ENCODE results near the gene IL34.

IL34 gene

DNA sequence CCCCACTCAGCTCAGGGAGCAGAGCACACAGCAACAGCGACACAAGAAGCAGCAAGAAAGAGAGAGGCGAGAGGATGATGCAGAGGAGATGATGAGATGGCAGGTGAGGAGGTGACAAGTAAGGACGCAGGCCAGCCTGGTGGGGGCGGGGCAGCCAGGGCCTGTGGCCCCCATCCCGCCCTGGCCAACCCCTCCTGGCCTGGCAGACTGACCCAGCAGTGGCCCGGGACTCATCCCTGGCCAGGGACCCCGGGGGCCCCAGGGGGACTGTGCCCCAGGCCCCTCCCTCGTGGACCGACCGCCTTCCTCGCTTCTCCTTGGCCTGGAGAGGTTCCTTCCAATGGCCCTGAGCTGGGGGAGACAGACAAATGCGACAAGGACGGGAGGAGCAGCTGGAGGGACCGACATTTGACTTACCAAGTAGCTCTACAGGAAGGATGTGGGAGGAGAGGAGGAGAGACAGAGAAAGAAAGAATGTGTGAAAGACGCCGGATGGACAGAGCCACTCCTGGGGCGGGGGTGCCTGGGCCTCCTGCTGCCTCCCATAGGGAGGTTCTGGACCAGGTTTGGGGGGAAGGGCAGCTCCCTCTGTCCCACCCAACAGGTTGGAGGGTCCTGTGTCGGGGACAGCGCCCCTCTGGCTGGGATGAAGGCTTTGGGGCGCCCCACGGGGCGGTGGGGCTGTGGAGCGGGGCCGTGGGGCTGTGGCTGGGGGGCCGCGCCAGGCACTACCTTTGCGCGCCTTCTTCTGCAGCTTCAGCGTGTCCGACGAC, 32.7 kb downstream of the IL34 start:
- ATAC-seq, result no peak

DNA sequence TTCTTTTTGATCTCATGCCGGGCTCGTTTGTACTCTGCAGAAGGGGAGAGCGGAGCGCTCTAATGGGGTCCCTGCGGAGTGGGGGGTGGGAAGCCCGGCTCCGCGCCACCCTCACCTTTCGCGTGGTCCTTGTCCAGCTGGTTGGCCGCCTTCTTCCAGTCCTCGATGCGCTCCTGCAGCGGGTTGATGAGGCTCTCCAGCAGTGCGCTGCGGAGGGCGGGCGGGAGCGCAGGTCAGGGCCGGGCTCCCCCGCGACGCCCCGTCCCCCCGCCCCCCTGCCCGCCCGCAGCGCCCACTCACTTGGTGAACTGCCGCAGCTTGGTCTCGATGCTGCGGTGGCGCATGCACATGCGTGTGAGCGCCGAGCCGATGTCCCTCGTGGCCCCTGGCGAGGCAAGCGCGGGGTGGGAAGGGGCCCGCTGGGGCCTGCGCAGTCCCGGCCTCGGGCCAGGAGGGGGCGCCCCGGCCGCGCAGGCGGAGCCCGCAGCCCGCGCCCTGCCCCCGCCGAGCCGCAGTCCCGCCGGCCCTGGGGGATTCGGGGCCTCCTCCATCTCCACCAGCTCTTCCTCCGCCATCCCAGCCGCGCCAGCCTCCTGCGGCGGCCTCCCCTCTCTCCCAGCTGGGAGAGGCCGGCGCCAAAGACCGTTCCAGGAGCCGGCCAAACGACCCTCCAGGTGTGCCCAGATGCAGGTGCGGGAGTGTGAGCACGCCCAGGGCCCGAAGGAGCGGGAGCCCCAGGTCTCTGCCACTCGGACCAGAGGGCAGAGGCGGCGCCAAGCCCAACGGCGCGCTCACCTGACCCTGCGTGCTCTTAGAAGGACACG, 33.5 kb downstream of the IL34 start:
- no peak for ATAC-seq

DNA sequence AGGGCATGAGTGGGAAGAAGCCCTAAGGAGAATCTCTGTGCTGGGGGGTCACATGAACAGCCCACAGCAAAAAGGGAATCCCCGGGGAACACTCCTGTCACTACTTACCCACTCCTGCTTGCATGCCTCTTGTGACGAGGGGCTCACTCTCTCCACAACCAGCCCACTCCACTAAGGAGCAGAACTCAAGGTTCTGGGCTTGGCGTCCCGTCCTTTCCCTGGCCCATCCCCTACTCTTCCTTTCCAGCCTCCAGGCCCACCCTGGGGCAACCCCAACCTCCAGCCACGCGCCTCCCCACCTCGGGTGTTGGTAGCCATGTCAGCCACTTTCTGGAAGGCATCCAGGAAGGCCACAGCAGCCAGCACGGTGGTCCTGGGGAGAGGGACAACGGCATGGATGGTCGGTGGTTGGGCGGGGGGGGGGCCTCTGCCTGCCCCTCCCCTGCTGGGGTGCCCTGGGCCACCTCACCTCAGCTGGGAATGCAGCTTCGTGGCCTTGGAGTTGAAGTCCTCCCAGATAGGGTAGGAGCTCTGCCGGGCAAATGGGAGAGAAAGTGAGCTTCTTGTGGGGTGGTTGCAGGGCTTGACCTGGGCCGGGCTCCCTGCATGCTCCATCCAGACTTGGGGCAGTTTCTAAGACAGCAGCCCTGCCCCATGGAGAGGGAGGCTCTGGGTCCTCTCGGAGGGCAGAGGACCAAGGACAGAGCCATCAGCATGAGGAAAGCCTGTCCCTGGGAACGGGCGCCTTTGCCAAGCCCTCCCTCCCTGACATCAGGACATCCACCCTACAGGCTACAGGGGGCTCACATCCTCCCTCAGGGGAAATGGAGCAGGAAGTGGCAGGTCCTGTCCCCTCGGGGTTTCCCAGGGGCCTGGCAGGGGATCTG, 34.4 kb downstream of the IL34 start:
- no peak for ATAC-seq

DNA sequence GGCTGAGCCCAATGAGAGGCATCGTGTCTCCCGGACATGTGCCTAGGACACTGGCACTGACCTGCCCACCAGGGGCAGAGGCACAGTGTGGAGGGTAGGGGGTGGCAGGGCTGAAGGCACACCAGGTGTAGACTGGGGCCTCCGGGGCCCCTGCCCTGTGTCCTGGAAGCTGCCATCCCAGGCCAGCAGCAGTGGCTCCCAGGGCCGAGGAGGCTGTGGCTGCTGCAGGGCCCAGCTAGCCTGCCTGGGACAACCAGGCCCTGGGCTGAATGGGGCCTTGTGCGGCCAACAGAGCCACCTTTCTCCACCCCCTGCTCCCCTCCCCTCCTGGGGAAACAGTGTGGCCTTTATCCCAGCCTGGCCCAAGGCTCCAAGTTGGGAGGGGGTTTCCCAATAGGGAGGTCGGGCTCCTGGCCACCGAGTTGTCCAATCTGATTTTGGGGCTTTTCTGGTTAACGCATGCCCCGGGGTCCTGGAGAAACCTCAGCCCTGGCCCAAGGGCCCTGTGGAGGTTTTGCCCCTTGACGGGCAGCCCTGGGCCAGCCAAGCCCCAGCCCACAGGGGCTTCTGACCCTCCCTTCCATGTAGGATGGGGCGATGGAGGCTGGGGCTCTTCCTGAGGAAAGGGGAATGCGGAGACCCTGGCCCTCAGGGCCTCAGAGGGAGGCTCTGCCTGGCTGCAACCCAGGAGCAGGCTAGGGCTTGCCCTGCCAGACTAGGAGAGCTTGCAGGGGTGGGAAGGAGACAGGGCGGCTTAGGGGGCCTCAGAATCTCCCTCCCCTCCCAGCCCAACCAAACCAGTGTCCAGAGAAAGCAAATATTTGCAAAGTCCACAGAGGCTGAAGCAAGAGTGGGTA, 35.3 kb downstream of the IL34 start:
- no peak for ATAC-seq

DNA sequence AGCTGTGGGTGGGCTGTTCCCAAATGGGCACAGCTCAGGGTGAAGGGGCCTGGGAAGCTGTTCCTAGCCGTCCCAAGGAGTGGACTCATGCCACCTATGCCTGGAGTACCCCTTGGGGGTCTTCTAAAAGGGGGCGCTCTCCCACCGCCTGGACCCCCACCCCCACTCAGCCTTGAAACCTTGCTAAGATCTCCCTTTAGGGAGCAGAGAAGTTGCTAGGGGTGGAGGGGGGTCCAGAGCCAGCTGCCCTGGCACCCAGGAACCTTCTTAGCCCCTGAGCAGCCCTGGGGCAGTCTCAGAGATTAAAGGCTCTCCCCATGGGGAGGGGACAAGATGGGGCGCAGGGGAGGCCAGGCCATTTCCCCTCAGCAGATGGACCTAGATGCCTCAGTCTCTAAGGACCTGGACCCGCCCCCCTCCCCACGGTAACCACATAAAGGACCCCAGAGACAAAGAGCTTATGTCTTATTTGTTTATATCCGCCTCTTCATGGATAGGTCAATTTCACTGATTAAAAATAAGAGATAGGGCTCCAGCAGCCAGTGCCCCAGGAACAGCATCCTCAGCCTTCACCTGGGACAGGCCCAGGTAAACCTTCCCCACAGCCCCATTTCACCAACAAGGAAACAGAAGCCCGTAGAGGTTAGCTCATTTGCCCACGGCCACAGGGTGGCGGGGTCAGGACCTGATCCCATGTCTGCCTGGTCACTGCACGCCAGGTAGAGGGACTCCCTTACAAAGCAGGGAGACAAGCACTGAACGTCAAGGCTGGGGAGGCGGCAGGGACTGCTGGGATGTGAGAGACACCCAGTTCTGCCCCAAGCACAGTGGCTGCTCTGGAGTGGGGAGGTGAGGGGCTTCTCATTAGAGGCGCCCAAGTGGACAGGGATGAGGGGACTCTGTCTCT, 36.1 kb downstream of the IL34 start:
- no peak for ATAC-seq

DNA sequence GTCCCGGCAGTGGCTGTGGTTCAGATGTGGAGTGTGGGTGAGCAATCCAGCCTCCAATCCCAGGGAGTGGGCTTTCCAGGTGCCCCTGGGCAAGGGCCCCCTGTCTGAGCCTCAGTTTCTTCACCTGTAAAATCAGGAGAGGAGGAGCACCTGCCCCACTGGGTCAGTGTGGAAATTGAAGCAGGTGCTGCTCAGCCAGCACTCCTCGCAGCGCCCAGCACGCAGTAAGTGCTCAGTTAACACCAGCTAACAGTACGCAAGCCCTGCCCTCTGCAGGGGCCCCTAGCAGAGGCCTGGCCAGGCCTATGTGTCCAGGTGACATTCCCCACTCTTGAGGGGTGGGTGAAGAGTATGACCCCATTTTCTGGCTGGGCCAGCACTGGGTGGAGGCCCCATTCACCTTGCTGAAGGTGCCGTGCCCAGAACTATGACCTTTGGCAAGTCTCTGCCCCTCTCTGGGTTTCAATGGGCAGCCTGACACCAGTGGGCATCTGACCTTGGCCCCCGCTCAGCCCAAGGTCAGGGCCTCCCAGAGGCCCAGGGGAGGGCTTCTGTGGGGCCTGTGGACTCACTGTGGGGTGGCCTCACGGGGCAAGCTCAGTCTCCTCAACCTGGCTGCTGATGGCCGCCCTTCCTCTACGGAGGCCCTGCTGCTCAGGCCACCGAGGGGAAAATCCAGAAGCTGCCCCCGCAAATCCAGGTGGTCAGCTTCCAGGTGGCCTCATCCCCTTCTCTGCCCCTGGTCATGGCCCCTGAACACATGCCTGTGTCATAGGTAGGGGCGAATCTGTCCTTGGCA, 37.0 kb downstream of the IL34 start:
- ATAC-seq, result no peak

DNA sequence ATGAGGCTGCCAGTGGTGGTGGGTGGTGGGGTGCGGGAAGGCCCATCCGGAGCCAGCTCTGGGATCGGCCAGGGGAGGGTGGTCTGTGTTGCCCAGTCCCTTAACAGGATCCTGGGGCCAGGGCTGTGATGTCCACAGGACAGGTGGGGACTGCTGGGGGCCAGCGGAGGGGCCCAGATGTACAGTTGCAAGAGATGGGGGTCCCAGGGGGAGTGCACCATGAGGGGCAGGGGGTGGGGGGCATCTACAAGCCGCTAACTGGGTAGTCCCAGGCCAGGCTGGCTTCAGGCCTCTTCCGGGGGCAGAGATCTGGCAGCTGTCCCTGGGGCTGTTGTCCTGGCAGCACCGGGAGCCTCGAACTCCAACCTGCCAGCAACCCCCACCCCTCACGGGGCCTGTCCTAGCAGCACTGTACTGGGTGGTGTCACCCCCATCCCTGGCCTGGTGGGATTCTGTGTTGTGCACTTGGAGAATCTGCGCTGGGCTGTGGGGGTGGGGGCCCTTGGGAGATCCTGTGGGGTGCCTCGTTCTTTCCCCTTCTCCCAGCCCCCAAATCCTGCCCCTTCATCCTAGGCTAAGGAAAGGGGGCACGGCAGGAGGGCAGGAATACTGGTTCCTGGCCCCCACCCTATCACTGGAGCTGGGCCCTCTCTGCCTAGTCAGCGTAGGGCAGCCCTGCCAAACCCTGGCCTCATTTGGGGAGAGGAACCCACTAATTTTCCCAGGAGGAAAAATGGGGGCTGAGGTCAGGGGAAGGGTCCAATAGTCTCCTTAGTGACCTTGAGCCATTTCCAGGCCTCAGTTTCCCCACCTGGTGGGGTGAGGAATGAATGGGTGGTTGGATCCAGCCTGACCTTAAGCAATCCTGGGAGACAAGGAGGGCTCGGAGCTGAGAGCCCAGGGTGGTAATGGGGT, 38.0 kb downstream of the IL34 start:
- no peak for ATAC-seq

DNA sequence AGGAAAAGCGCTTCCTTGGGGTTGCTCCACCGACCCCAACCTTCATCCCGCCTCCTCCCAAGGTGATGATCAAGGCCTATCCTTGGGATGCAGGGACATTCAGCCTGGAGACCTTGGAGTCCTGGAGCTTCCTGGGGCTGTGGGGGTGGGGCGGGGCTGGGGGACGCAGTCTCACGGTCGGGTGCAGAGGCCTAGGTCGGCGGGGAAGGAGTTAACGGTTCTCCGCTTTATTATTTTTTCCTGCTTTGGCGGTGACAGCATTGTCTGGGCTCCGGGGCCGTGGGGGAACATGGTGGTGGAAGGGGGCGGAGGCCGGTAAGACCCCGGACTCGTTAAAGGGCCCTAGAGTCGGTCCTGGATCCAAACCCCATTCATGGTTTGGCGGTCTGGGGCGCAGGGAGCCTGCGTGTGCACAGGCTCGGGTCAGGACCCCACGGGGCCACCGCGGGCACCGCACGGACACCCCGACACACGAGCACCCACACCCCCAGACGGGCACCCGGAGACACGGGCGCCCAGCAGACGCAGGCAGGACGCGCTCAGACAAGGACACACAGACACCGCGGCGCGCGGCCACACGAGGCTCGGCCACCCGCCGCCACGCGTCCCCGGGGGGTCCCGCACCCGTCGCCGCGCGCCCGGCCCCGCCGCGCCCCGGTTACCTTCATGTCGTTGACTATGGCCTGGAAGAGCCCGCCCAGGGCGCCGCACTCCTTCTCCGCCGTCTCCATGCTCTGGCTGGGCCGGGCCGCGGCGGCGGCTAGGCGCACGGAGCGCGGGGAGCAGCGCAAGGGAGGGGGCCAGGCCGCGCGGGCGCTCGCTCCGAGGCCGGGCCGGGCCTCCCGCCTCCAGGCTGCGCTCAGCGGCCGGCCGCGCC, 38.9 kb downstream of the IL34 start:
- peak; percentile 25 to 49 for ATAC-seq

DNA sequence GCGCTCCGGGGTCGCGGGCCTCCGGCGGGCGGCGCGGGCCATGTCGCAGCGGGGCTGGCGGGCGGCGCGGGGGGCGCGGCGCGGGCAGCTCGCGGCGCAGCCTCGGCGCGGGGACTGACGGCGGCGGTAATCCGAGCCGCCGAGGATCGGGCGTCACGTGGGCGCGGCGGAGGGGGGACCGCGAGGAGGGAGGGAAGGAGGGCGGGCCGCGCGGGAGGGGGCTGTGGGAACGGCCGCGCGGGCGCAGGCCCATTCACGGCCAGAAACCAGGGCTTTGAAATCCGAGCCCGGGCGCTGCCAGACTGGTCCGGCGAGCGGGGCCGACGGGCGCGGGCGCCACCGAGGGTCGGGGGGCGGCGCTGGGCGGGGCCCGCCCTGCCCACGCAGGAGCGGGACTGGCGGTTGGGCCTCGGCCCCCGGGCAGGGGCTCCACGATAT, 39.6 kb downstream of the IL34 start, which contains the start of gene MTSS2:
MTSS2 (minus strand) TSS at position 116 of the 438 bp plus-strand sequence. CDS start 262 bp downstream, outside the sequence.
- peak; percentile 15 to 17 for ATAC-seq

DNA sequence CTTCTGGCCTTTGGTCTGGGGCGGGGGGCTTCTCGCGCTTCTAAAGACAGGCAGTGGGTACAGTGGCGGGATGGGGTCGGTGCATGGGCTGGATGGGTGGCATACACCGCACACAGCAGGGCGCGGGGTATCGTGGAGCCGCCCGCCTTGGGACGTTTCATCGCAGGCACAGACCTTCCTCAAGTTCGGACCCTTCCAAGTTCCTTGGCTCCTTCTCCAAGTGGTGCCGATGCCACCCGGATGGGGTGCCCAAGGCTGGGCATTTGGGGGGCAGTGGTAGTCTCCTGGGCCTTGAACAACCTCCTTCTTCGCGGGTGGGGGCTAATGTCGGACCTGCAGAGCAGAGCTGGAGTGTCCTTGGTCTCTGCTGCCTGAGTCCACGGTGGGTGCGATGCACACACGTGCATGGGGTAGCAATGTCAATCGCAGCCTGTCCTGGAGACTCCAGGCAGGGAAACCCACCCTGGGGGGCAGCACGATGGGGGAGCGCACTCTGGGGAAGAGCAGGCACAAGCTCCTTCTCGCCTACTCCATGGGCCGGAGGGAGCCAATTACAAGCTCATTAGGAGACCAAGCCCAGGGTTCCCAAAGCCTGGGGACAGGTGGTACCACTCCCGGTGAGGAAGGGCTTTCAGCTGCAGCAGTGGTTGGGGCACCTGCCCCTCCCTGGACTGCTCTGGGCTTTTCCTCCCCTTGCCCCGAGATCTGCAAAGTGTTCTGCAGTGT, 40.2 kb downstream of the IL34 start:
- ATAC-seq, result no peak

DNA sequence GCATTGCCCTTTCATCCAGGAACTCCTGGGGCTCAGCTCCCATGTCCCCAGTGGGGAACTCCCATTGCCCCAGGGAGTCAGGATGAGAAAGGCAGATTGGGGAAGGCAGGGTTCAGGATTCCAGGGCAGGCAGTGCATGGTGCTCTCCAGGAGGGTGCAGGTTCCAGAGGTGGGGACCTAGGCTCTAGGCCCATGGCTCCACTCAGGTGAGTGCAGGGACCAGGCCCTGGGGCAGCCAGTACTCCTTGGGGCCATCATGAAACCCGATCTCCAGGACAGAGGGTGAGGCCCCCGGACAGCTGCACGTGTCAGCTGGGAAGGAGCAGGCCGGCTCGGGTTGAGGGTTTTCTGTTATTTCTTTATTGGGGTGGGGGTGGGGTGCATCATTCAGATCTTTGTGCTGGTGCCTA, 40.7 kb downstream of the IL34 start:
- no peak for ATAC-seq

DNA sequence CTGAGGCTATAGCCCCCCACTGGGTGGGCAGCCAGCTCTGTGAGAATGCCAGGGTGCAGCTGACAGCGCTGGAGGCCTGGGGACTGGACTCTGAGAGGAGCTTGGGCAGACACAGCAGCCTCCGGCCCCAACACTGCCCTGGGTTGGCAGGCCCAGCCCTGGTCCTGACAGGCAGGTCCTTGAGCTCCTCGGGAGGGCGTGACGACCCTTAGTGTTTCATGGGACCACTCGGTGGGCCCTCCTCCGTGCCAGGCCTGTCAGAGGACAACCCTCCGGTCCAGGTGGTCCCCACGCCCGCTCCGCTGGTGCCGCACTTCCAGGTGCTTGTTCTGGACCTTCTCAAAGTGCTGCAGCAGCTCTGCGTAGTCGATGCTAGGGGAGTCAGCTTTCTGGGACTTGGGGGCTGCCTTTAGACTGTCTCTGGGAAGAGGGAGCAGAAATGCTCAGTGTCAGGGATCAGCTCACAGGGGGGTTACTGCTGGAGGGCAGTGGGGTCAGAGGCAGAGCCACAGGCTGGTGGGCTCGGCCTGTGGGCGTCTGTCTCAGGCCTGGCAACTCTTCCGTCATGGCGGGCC, 41.4 kb downstream of the IL34 start:
- no peak for ATAC-seq

DNA sequence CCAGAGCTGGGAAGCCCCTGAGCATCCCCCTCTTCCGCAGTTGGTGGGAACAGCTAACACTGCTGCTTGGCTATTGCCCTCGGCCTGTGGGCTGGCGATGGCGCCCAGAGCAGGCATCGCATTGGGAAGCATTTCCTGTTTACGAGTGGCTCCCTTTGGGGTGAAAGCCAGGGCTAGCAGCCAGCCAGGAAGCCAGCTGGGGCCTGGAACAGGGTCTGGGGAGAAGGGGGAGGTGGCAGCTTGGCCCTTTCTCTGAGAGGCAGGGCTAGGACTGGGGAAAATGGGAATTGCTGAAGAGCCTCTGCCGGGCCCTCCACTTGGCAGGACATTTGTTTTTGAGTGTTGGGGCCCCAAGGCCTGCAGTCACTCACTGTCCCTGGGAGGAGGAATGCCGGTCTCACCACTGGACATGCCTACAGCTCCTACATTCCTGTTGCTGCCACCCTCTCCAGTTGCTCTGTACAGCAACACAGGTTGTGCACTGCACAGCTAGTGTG, 41.9 kb downstream of the IL34 start:
- ATAC-seq, result no peak

DNA sequence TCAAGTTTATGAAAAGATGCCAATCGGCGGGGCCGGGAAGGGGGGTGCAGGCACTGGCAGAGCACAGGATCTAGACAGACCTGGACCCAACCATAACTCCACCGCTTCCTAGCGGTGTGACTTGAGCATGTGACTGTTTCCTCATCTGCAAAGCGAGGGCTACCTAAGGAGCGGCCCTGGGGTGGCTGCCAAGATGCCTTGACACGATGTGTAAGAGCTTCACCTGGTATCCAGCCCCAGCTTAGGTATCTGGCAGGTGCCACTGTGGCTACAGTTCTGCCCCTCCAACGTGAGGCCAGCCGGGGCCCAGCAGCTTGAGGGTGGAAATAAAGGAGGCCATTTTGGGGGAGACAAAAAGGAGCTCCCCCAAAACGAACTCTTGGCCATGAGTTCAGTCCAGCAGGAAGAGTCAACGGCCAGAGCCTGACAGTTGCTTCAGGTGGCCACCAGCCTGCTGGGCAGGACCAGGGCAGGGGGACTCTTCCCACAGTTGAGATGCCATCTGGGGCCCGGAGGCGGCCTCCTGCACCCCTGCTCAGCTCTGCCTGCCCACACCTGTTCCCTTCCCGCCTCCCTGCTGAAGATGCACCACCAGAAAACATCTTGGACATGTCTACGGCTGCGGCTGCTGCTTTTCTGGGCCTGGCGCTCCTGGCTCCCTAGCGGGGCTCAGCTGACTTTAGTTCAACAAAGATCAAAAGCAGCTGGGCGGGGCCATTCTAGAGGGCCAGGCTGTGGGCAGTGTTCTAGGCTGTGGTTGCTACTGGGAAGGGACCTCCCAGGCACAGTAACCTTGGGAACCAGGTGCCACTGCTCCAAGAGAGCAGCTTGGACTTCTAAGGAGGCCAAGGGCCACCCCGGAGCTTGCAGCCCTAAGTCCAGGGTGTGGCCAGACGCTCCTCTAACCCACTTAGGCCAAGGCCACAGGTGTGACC, 42.9 kb downstream of the IL34 start:
- no peak for ATAC-seq
